GM18907 (cell line): ENCODE data around the gene DOHH.
"Not testable (repeated sequence)": the region's sequence is repeated elsewhere in the genome, so short reads cannot be mapped to it uniquely, and the experiment has no call there.

Experiments used
- ATAC-seq: cut with Tn5 transposase; IDR thresholded peaks from one replicate; pipeline ENCODE4 v1.9.1; 2021; ENCODE audit warnings: mild to moderate bottlenecking, moderate library complexity; ENCODE audit not compliant: unreplicated experiment

DOHH gene

GRCh38 chr19:3520166-3521103, 20.0 kb upstream of the DOHH start:
- no peak for ATAC-seq

- ATAC-seq, result no peak
Measured at GRCh38 chr19:3519126-3519525, 18.7 kb upstream of the DOHH start.

GRCh38 chr19:3518659-3519058, 18.2 kb upstream of the DOHH start:
- no peak for ATAC-seq

GRCh38 chr19:3518255-3518654, 17.8 kb upstream of the DOHH start:
- no peak for ATAC-seq

GRCh38 chr19:3517638-3518037, 17.2 kb upstream of the DOHH start:
- ATAC-seq, result no peak

GRCh38 chr19:3516675-3517207, 16.3 kb upstream of the DOHH start:
- ATAC-seq, result peak; percentile 41

- ATAC-seq, result no peak
Measured at GRCh38 chr19:3515891-3516422, 15.5 kb upstream of the DOHH start.

- ATAC-seq, result no peak
Measured at GRCh38 chr19:3514930-3515329, 14.5 kb upstream of the DOHH start.

GRCh38 chr19:3513229-3514140, 13.0 kb upstream of the DOHH start:
- no peak for ATAC-seq

GRCh38 chr19:3512562-3513228, 12.2 kb upstream of the DOHH start:
- no peak for ATAC-seq

- ATAC-seq, result no peak
Measured at GRCh38 chr19:3511506-3512251, 11.2 kb upstream of the DOHH start.

- no peak for ATAC-seq
Measured at GRCh38 chr19:3510727-3511126, 10.3 kb upstream of the DOHH start.

GRCh38 chr19:3509566-3509989, 9.1 kb upstream of the DOHH start:
- no peak for ATAC-seq

- no peak for ATAC-seq
Measured at GRCh38 chr19:3508771-3509535, 8.5 kb upstream of the DOHH start.

GRCh38 chr19:3508121-3508661, 7.7 kb upstream of the DOHH start:
- ATAC-seq, result not testable (repeated sequence)

GRCh38 chr19:3507371-3508120, 7.1 kb upstream of the DOHH start:
- ATAC-seq, result no peak

- peak; percentile 35 for ATAC-seq
Measured at GRCh38 chr19:3506384-3507340, 6.2 kb upstream of the DOHH start.
